SU-DHL-6 (cell line): ENCODE measurements around the gene TMEM203.

Source experiments
- EZH2phosphoT487 ChIP-seq: fragments of 200-600 bp; sonication (generic), shearing (Covaris generic); conservative IDR thresholded peaks from 2 replicates; pipeline ENCODE4 v1.6.1; 2018; ENCODE audit warnings: mild to moderate bottlenecking, antibody characterized with exemption, low read length, moderate library complexity, mixed read lengths
- TF ChIP-seq, protein P1 (sequence below): fragments of 200-600 bp; sonication (generic); IDR thresholded peaks from one replicate; pipeline ENCODE4 v1.5.1; 2017; ENCODE audit warnings: antibody characterized with exemption, mild to moderate bottlenecking, low read length, moderate library complexity; ENCODE audit not compliant: insufficient read depth, poor library complexity, severe bottlenecking

DNA sequence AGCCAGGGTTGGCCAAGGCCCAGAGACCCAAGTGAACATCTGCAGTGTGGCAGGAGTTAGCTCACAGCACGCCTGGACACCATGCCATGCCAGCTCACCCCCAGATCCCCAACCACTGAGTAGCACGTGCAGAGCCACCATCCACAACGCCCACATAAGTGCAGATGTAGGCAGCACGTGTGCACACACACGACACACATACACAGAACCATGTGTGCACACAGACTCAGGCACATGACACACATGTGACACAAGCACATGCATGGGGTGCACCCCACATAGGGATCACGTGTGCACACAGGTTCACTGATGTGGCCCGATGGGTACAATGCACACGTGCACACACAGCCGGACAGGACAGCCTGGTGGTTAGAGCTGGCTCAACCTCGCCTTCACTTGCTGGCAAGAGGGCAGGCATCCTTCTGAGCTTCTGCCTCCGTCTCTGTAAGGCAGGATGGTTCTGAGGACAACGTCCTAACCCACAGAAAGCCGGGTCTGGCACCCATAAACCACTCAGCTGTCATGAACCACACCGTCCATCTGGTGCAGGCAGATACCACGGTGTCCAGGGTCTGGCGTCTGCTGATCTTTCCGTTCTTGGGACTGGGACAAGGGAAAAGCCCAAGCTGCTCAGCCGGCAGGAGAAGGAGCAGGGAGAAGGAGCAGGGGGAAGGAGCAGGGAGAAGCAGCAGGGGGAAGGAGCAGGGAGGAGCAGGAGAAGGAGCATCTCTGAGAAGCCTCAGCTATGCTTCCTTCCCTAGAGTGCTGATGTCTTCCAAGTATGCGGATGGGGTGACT is 47.6 kb downstream of the TMEM203 start:
- TF ChIP-seq, protein P1, sequence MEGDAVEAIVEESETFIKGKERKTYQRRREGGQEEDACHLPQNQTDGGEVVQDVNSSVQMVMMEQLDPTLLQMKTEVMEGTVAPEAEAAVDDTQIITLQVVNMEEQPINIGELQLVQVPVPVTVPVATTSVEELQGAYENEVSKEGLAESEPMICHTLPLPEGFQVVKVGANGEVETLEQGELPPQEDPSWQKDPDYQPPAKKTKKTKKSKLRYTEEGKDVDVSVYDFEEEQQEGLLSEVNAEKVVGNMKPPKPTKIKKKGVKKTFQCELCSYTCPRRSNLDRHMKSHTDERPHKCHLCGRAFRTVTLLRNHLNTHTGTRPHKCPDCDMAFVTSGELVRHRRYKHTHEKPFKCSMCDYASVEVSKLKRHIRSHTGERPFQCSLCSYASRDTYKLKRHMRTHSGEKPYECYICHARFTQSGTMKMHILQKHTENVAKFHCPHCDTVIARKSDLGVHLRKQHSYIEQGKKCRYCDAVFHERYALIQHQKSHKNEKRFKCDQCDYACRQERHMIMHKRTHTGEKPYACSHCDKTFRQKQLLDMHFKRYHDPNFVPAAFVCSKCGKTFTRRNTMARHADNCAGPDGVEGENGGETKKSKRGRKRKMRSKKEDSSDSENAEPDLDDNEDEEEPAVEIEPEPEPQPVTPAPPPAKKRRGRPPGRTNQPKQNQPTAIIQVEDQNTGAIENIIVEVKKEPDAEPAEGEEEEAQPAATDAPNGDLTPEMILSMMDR: no peak
- TF ChIP-seq EZH2phosphoT487: no peak
